22Rv1 (cell line): ENCODE data around the gene DELE1.

Source experiments
- H3K27ac ChIP-seq: fragments of 450-650 bp; 2 replicates; pipeline ENCODE4 v1.5.1; 2017
- ZFX ChIP-seq: fragments of 450-650 bp; IDR thresholded peaks from 2 replicates; pipeline ENCODE4 v1.6.1; 2017; ENCODE audit warnings: antibody characterized with exemption, borderline replicate concordance
- TF ChIP-seq, protein P1 (sequence below): fragments of 450-650 bp; IDR thresholded peaks from 2 replicates; pipeline ENCODE4 v1.5.1; 2017; ENCODE audit warnings: mild to moderate bottlenecking

Gene DELE1

GRCh38 chr5:141909212-141909611 lies 14.5 kb upstream of the DELE1 start:
- no peak overlapping the region for H3K27ac ChIP-seq
- TF ChIP-seq, protein P1, sequence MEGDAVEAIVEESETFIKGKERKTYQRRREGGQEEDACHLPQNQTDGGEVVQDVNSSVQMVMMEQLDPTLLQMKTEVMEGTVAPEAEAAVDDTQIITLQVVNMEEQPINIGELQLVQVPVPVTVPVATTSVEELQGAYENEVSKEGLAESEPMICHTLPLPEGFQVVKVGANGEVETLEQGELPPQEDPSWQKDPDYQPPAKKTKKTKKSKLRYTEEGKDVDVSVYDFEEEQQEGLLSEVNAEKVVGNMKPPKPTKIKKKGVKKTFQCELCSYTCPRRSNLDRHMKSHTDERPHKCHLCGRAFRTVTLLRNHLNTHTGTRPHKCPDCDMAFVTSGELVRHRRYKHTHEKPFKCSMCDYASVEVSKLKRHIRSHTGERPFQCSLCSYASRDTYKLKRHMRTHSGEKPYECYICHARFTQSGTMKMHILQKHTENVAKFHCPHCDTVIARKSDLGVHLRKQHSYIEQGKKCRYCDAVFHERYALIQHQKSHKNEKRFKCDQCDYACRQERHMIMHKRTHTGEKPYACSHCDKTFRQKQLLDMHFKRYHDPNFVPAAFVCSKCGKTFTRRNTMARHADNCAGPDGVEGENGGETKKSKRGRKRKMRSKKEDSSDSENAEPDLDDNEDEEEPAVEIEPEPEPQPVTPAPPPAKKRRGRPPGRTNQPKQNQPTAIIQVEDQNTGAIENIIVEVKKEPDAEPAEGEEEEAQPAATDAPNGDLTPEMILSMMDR = no peak
- no peak for TF ChIP-seq ZFX

DNA sequence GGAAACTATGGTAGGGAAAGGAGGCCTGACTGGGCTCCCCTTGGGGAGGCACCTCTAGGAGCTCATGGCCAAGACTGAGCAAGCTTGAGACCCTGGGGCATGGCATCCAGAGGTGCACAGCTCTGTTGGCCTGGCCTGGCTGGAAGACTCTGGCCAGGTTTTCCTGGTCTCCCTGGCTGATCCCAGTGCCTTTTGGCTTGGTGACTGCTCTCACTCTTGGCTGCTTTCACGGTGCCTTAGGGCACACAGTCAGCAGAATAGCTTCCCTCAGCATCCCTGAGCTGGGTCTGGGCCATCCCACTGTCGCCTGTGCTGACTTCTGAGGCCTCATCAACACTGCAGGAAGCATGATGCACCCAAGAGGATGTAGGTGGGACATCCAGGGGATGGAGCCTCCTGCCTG lies 13.4 kb upstream of the DELE1 start:
- no peak overlapping the region for H3K27ac ChIP-seq
- TF ChIP-seq, protein P1 = no peak
- no peak for TF ChIP-seq ZFX

DNA sequence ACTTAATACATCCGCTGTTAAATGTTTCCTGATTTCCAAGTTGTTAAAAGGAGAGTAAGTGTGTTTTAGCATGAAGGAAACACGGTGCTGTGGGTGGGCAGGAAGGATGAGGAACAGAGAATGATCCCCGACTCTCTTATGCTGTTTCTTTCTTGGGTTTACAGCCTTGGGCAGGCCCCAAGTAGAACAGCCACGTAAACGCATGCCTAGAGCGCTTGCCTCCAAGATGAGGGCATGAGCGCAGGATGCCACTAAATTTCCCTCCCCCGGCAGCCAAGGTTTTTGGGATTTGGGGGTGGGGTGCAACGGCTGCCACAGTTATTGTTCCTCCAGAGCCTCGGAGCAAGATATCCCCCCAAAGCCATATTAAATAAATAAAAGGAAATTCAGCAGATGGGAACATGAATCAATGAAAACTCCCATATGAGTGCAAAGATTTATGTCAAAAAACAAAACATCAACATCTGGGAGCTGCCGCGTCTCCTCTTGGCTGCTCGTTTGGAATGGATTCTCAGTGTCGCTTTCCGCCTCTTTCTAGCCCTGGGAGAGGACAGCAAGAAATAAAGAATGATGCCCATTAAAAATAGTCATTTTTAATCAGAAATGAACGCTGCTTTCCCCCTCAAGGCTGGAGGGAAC lies 10.0 kb upstream of the DELE1 start:
- H3K27ac ChIP-seq = no peak overlapping the region
- TF ChIP-seq ZFX = no peak
- TF ChIP-seq, protein P1 = no peak; the same call in 1 of the 2 replicates

DNA sequence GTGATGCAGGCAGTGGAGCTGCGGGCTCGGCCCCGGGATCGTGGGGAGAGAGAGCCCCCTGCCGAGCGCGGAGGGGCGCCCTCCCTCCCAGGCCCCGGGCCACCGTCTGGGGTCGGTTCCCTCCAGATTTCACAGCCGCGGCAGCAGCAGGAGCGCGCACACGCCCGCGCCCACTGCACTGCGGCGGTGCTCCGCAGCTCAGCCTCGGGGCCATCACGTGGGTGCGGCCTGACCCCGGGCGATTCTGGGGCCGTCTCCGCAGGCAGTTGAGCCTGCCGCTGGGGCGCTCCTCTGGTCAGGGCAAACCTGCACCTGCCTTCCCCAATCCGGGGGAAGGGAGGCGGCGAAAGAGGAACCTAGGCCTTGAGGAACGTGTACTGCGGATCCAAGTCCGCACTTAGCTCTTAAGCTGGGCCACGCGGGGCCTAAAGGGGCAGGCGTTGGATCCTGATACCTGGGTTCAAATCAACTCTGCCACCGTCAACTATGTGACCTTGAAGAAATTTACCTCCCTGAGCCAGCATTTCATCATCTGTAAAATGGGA lies 9.4 kb upstream of the DELE1 start:
- no peak overlapping the region for H3K27ac ChIP-seq
- no peak for TF ChIP-seq ZFX
- TF ChIP-seq, protein P1 = peak; percentile 18

DNA sequence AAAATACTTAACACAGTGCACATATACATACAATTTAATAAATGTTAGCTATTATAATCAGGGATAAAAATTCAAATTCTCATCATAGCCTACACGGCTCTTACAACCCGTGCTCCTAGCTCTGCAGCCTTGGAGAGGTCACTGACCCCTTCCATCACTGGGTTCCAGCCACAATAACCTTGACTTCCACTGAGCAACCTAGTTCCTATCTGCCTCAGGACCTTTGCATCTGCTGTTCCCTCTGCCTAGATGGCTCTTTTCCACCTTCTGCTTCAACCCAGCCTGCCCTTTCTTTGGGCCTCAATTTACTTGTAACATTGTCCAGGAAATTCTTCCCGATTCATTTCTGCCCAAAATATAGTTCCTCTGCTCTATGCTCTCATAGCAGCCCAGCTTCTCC lies 8.9 kb upstream of the DELE1 start:
- H3K27ac ChIP-seq = no peak overlapping the region

DNA sequence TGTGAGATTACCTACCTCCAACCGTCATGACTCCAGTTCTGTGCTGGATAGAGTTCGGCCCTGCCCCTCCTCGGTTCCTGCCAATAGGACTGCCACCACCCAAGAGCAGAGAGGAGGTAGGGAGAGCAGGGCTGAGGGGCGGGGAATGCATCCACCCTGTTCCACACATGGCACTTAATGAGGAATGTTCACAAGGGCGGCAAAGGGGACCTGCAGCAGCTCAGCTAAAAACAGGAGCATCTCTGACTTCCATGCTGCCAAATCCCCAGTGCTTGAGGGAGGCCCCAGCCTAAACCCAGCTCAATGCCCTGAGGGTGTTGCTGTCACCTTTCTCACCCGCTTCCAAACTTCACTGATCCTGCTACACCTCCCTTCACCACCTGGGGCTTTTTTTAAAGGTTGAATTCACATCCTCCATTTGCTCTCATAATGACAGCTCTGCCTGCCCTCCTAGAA lies 7.8 kb upstream of the DELE1 start:
- H3K27ac ChIP-seq = peak overlapping the region; percentile 47
- no peak for TF ChIP-seq ZFX
- TF ChIP-seq, protein P1 = peak; percentile 19; the same call in 1 of the 2 replicates

More for the DNA sequence above, 8.9 kb upstream of the DELE1 start:
- TF ChIP-seq, protein P1 = no peak
- no peak for TF ChIP-seq ZFX

- peak overlapping the region; percentile 47 for H3K27ac ChIP-seq
- TF ChIP-seq, protein P1 = no peak
- no peak for TF ChIP-seq ZFX
Measured at GRCh38 chr5:141916522-141916921, 7.1 kb upstream of the DELE1 start.
